HG03520 (cell line): ENCODE measurements around the gene ADGB.
"Not testable (repeated sequence)": the region's sequence is repeated elsewhere in the genome, so short reads cannot be mapped to it uniquely, and the experiment has no call there.

ENCODE experiments used
- ATAC-seq: cut with Tn5 transposase; IDR thresholded peaks from one replicate; pipeline ENCODE4 v1.9.1; 2021; ENCODE audit warnings: mild to moderate bottlenecking, moderate library complexity; ENCODE audit not compliant: unreplicated experiment

Gene ADGB

GRCh38 chr6:146741609-146742008 lies 142.8 kb downstream of the ADGB start:
- no peak for ATAC-seq

GRCh38 chr6:146753306-146753705 lies 154.5 kb downstream of the ADGB start:
- no peak for ATAC-seq

GRCh38 chr6:146767632-146768031 lies 168.9 kb downstream of the ADGB start:
- ATAC-seq = no peak

- ATAC-seq = no peak
Observed at GRCh38 chr6:146768722-146769121, 169.9 kb downstream of the ADGB start.

- ATAC-seq = no peak
Observed at GRCh38 chr6:146770275-146770964, 171.6 kb downstream of the ADGB start.

DNA sequence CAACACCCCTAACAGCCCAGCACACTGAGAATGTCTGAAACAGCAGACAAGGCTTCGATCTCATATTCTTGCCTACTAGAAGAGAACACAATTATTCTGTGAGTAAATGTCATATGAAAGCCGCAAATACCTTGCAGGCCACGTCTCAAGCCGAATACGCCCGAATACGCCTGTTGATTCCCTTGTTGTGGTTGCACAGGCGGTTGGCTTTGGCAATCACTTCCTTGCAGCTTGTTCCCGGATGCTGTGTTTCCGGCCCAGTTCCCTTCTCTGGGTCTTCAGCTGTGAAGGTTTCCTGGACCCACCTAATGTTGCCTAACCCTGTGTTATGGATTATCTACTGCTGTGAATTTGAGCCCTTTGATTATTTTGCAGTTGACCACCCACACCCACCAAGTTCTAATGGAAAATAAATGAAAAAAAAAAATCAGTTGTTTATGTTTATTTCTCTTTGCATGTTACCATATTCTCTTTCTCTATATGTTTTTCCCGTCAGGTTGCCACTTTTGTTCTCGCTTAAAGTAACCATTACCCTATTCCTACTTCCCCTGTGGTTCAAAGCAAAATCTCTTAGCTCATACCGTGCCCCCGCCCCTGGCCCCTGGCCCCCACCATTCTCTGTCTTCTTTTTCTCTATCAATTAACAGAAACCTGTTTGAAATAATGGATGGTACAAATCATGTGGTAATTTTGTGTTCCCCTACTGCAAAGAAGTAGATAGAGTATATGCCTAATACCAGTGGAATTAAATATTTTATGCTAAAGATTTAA lies 172.4 kb downstream of the ADGB start:
- ATAC-seq = no peak

- no peak for ATAC-seq
Observed at GRCh38 chr6:146775220-146775619, 176.4 kb downstream of the ADGB start.

DNA sequence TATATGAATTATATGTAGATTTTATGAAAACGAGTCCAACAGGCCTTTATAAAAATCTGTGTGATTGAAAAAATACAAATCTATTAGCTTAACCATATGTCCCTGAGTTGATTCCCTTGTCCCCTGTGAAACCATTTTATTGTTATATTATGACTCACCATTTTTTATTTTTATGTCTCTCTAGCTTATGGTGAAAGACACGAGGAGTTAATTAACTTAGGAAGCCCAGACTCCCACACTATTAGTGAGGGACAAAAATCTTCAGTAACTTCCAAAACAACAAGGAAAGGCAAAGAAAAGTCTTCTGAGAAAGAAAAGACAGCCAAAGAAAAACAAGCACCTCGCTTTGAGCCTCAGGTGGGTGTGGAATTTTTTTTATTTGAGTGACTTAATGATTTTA lies 183.1 kb downstream of the ADGB start:
- no peak for ATAC-seq

DNA sequence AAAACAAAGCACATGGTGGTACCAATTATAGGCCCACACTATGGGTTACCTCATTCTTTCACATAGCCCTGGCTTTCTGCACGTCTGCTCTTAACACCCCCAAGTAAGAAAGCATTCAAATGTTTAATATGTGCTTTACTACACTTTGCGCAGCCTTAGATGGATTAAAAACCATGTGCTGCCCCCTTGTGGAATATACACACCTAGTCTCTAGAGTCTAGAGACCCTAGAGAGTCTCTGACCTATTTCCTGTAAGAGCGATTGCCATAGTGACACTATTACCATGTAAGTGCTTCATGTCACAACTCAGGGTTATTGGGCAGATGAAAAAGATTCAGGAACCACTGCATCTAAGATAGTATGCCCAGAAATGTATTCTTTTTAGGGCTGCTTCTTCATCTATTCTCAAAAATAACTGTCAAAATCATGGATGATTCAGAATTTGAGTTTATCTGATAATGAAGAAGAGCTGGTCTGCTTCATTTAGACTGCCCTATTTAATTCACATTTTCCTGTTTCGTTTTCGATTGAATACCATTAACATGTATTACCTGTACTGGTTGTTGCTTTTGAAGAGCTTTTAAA lies 186.3 kb downstream of the ADGB start:
- peak; percentile 96 for ATAC-seq

DNA sequence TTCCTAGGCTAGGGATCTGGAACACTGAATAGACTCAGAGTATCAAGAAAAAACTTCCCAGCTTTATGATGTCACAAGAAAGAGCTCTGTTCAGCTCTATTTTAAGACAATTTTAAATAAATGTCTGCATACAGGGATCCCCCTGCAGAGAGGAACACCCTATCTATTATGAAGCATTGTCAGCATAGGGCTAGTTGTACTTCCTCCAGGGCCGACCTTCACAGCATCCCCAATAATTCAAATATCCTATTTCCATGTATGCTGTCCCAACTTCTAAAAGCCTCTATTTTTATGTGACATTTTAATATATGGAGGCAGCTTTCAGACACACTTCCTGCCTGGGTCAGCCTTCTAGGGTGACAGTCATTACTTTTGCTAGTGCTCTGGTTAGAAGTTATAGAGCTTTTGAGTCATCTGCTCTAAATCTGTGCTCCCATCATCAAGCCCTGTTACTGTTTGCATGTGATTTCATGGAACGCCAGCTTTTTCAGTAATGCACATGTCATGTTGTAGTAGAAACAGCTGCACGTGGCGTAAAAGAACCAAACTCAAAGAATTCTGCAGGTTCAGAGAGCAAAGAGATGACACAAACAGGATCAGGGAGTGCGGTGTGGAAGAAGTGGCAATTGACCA lies 189.2 kb downstream of the ADGB start:
- no peak for ATAC-seq

GRCh38 chr6:146790561-146791091 lies 191.9 kb downstream of the ADGB start:
- ATAC-seq = no peak

DNA sequence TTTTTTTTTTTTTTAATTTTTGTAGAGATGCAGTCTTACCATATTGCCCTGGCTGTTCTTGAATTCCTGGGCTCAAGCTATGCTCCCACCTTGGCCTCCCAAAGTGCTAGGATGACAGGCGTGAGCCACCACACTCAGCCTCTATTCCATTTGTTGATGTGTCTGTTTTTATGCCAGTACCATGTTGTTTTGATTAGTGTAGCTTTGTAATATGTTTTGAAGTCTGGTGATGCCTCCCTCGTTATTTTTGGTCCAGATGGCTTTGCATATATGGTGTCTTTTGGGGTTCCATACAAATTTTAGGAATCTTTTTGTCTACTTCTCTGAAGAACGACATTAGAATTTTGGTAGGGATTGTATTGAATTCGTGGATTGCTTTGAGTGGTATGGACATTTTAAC lies 193.2 kb downstream of the ADGB start:
- no peak for ATAC-seq

DNA sequence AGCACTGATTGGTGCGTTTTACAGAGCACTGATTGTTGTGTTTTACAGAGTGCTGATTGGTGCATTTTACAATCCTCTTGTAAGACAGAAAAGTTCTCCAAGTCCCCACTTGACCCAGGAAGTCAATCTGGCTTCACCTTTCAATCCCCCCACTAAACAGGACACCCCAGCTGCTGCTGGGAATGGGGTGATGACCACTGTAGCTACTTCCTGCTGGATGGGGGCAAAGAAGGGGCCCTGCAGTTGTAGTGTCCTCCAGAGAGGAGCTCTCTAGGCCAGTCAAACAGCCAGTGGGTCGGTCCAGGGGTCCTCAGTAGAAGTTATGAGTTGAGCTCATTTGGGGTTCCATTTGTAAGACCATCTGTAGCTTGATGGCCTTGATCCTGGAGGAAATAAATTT lies 194.4 kb downstream of the ADGB start:
- ATAC-seq = not testable (repeated sequence)

DNA sequence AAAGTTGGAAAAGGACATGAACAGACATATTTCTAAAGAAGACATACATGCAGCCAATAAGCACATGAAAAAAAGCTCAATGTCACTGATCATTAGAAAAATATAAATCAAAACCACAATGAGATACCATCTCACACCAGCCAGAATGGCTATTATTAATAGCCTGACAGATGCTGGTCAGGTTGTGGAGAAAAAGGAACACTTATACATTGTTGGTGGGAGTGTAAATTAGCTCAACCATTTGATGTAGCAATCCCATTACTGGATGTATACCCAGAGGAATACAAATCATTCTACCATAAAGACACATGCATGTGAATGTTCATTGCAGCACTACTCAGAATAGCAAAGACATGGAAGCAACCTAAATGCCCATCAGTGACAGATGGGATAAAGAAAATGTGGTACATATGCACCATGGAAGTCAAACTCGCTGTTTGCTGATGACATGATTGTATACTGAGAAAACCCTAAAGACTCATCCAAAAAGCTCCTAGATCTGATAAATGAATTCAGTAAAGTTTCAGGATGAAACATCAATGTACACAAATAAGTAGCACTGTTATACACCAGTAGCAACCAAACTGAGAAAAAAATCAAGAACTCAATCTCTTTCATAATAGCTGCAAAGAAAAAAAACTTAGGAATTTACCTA lies 196.8 kb downstream of the ADGB start:
- no peak for ATAC-seq

- not testable (repeated sequence) for ATAC-seq
Observed at GRCh38 chr6:146803167-146803566, 204.4 kb downstream of the ADGB start.

GRCh38 chr6:146803601-146804000 lies 204.8 kb downstream of the ADGB start:
- no peak for ATAC-seq

GRCh38 chr6:146805546-146806325 lies 207.0 kb downstream of the ADGB start:
- no peak for ATAC-seq

DNA sequence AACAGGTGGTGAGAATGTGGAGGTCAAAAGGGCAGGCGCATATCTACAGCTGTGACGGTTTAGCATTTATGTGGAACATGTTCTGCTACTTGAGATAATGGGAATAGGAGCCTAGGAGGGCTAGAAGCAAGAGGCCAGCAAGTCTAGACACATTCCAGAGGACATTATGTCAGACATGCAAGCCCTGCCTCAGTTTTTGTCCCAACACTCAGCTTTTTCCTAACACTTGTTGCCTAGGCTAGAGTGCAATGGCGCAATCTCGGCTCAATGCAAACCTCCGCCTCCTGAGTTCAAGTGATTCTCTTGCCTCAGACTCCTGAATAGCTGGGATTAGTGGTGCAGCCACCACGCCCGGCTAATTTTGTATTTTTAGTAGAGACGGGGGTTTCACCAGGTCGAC lies 210.2 kb downstream of the ADGB start:
- ATAC-seq = not testable (repeated sequence)

GRCh38 chr6:146812811-146813321 lies 214.1 kb downstream of the ADGB start:
- ATAC-seq = not testable (repeated sequence)

- no peak for ATAC-seq
Observed at GRCh38 chr6:146813554-146813953, 214.8 kb downstream of the ADGB start.
